SK-N-SH (cell line): ENCODE results near the gene ARHGAP6. TPM values are rescaled to one million over a fixed set of nuclear protein-coding genes. Genes with fewer than 3 reads are reported as not detected.

Experiments
- CTCF ChIA-PET: fragments of 300-600, 350-600 bp; formaldehyde crosslinking; extraction: SDS; loops from one replicate; lab custom pipeline; 2021; lab: Yijun Ruan, JAX
- POLR2A ChIA-PET: fragments of 350-600 bp; sonication (Branson Sonifier 250); formaldehyde crosslinking; extraction: SDS; loops from one replicate; lab custom pipeline; 2020; ENCODE audit warnings: antibody characterized with exemption, inconsistent platforms; lab: Yijun Ruan, JAX
- DNase-seq: peaks from one replicate; pipeline ENCODE4 v3.0.0; 2012
- H2AFZ ChIP-seq: fragments of 200-600 bp; sonication (generic); 2 replicates; pipeline ENCODE4 v1.8.1; 2016; ENCODE audit warnings: antibody characterized with exemption, mild to moderate bottlenecking, low read depth
- H3F3A ChIP-seq: fragments of 200-600 bp; sonication (generic); replicated peaks from 2 replicates; pipeline ENCODE3; 2016; ENCODE audit warnings: antibody characterized with exemption, mild to moderate bottlenecking; ENCODE audit not compliant: insufficient read depth
- H3K27ac ChIP-seq, 2 experiments: fragments of 200-500 bp in 1 of 2; fragments of 200-600 bp in 1 of 2; sonication (Bioruptor generic) in 1 of 2; sonication (generic), shearing (Covaris generic) in 1 of 2; 2 replicates each; pipeline versions ENCODE4 v1.5.1 to v1.6.1; 2014 to 2016; ENCODE audit warnings: low read depth in 2 of 2, inconsistent platforms in 1 of 2, low read length in 1 of 2, mild to moderate bottlenecking in 1 of 2, mixed read lengths in 1 of 2
- H3K27me3 ChIP-seq: fragments of 200-600 bp; sonication (generic), shearing (Covaris generic); 2 replicates; pipeline ENCODE4 v1.6.1; 2016; ENCODE audit warnings: mixed run types; ENCODE audit not compliant: insufficient read depth
- H3K36me3 ChIP-seq, 2 experiments: fragments of 200-500 bp in 1 of 2; fragments of 200-600 bp in 1 of 2; sonication (Bioruptor generic) in 1 of 2; sonication (generic) in 1 of 2; replicated peaks in 1 of 2; 2 replicates each; pipeline versions ENCODE3 to v1.5.1; 2014 to 2016; ENCODE audit warnings: low read length in 1 of 2, mild to moderate bottlenecking in 1 of 2; ENCODE audit not compliant: insufficient read depth in 2 of 2, control insufficient read depth in 1 of 2
- H3K4me1 ChIP-seq, 2 experiments: fragments of 200-500 bp in 1 of 2; fragments of 200-600 bp in 1 of 2; sonication (Bioruptor generic) in 1 of 2; sonication (generic), shearing (Covaris generic) in 1 of 2; 2 replicates each; pipeline versions ENCODE4 v1.5.1 to v1.6.1; 2014 to 2016; ENCODE audit warnings: low read depth in 1 of 2, low read length in 1 of 2, mixed run types in 1 of 2; ENCODE audit not compliant: insufficient read depth in 2 of 2, control insufficient read depth in 1 of 2
- H3K4me2 ChIP-seq: fragments of 200-600 bp; sonication (generic), shearing (Covaris generic); 2 replicates; pipeline ENCODE4 v1.6.1; 2017; ENCODE audit warnings: mixed run types
- H3K4me3 ChIP-seq, 2 experiments: fragments of 200-500 bp in 1 of 2; fragments of 200-600 bp in 1 of 2; sonication (Bioruptor generic) in 1 of 2; sonication (generic), shearing (Covaris generic) in 1 of 2; 2 replicates each; pipeline versions ENCODE4 v1.5.1 to v1.8.1; 2014 to 2016; ENCODE audit warnings: low read depth in 2 of 2, inconsistent platforms in 1 of 2, low read length in 1 of 2, mild to moderate bottlenecking in 1 of 2, mixed read lengths in 1 of 2, moderate library complexity in 1 of 2
- H3K79me2 ChIP-seq: fragments of 200-600 bp; sonication (generic); 2 replicates; pipeline ENCODE4 v1.8.1; 2017; ENCODE audit warnings: mild to moderate bottlenecking; ENCODE audit not compliant: insufficient read depth
- H3K9ac ChIP-seq: fragments of 200-600 bp; sonication (generic); 2 replicates; pipeline ENCODE4 v1.6.1; 2017; ENCODE audit warnings: mixed run types
- H3K9me2 ChIP-seq: fragments of 200-600 bp; sonication (generic); 2 replicates; pipeline ENCODE4 v1.6.1; 2017; ENCODE audit warnings: mixed run types
- H3K9me3 ChIP-seq: fragments of 200-600 bp; sonication (generic); 2 replicates; pipeline ENCODE4 v1.6.1; 2017; ENCODE audit warnings: mixed run types, mild to moderate bottlenecking, moderate library complexity
- H4K20me1 ChIP-seq: fragments of 200-600 bp; sonication (generic); 2 replicates; pipeline ENCODE4 v1.6.1; 2017; ENCODE audit warnings: mild to moderate bottlenecking, mixed run types; ENCODE audit not compliant: insufficient read depth
- EZH2phosphoT487 ChIP-seq: fragments of 200-600 bp; sonication (generic); IDR thresholded peaks from 2 replicates; pipeline ENCODE4 v1.6.1; 2017; ENCODE audit warnings: low read depth, mixed run types, mild to moderate bottlenecking, antibody characterized with exemption, moderate library complexity, borderline replicate concordance
- FOSL2 ChIP-seq: IDR thresholded peaks from 2 replicates; pipeline ENCODE4 v1.4.0; 2012; ENCODE audit warnings: low read depth, mild to moderate bottlenecking, moderate library complexity, borderline replicate concordance
- FOXJ3 ChIP-seq: sonication (generic); formaldehyde crosslinking; IDR thresholded peaks from 2 replicates; pipeline ENCODE4 v1.5.1; 2020; ENCODE audit warnings: mild to moderate bottlenecking, missing genetic modification reagents
- GABPA ChIP-seq: IDR thresholded peaks from 2 replicates; pipeline ENCODE4 v1.4.0; 2012; ENCODE audit warnings: low read depth, mild to moderate bottlenecking
- GATA2 ChIP-seq: sonication (generic); formaldehyde crosslinking; IDR thresholded peaks from 2 replicates; pipeline ENCODE4 v1.5.0; 2020; ENCODE audit warnings: mild to moderate bottlenecking, missing genetic modification reagents
- NRF1 ChIP-seq: IDR thresholded peaks from 2 replicates; pipeline ENCODE4 v1.6.1; 2012; ENCODE audit warnings: low read depth, mild to moderate bottlenecking, low read length
- POLR2AphosphoS5 ChIP-seq: IDR thresholded peaks from 2 replicates; pipeline ENCODE4 v1.6.1; 2012; ENCODE audit warnings: low read depth, low read length
- RCOR1 ChIP-seq: fragments of 150-350 bp; IDR thresholded peaks from 2 replicates; pipeline ENCODE4 v1.6.1; 2017; ENCODE audit warnings: antibody characterized with exemption, low read length
- SMC3 ChIP-seq: IDR thresholded peaks from 2 replicates; pipeline ENCODE4 v1.6.1; 2012; ENCODE audit warnings: low read depth, low read length, improper control_type of control experiment
- TAF1 ChIP-seq: IDR thresholded peaks from 2 replicates; pipeline ENCODE4 v1.6.1; 2012; ENCODE audit warnings: low read depth, mild to moderate bottlenecking, low read length, moderate library complexity, borderline replicate concordance
- YY1 ChIP-seq: IDR thresholded peaks from 2 replicates; pipeline ENCODE4 v1.4.0; 2012; ENCODE audit warnings: low read depth, mild to moderate bottlenecking
- WGBS: methylation state at CpG from one replicate; pipeline ENCODE4 v1.1.6; 2017; ENCODE audit warnings: low lambda C conversion rate; 5-methylcytosine and 5-hydroxymethylcytosine counted together
- polyA plus RNA-seq, 3 experiments: library from polyadenylated mRNA; depleted of rRNA; stranded (reverse); fragments of >200 nt; gene quantifications; 2 replicates each; pipeline ENCODE4 v1.2.3, GENCODE V29; 2012
- TF ChIP-seq, protein P1 (sequence below): IDR thresholded peaks from 2 replicates; pipeline ENCODE4 v1.4.0; 2012; ENCODE audit warnings: low read depth, borderline replicate concordance
- TF ChIP-seq, protein P2 (sequence below): fragments of 150-350 bp; IDR thresholded peaks from 2 replicates; pipeline ENCODE4 v1.6.1; 2016; ENCODE audit warnings: mild to moderate bottlenecking, low read depth, low read length
- TF ChIP-seq, protein P3 (sequence below): IDR thresholded peaks from 2 replicates; pipeline ENCODE4 v1.4.0; 2012; ENCODE audit warnings: low read depth
- TF ChIP-seq, protein P4 (sequence below): fragments of 200-600 bp; sonication (generic); IDR thresholded peaks from 2 replicates; pipeline ENCODE4 v1.6.1; 2017; ENCODE audit warnings: antibody characterized with exemption, mild to moderate bottlenecking, moderate library complexity

Gene ARHGAP6
- polyA plus RNA-seq, 1 of the 3 experiments (the other 2 are of a cell fraction), result 0.16 TPM

DNA sequence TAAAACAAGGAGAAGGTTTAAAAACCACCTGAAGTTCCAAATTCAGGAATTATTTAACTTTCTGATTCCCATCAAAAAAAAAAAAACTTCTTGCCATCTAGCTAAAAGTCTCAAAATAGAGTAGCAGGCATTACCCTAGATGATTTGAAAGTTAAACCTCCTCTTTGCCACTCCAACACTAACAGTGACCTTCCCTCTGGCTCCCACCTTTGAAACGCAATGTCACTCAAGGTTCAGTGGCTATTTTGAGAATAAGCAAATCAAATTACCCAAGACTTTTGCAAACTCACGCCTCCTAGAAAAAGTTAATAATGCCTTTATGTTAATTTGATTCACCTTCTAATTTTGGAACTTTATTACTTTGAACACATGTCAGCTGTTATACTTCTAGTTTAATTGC, 103.2 kb downstream of the ARHGAP6 start:
- Histone ChIP-seq H3K4me2 (no peak overlapping the region), H3K27ac (no peak overlapping the region), H3F3A (no peaks in the 10 kb centered on the region), H3K9me3 (no peaks in the 10 kb centered on the region), H3K4me3 (no peak overlapping the region), H3K4me1 (no peaks in the 10 kb centered on the region), H2AFZ (no peak overlapping the region), H3K27me3 (no peaks in the 10 kb centered on the region), H3K9me2 (no peaks in the 10 kb centered on the region), H3K36me3 (no peaks in the 10 kb centered on the region), H3K9ac (no peak overlapping the region), H3K79me2 (no peaks in the 10 kb centered on the region), H4K20me1 (no peaks in the 10 kb centered on the region)
- 28% methylated on average over 2 of the region's 2 CpGs for WGBS
- POLR2A ChIA-PET, result no interaction called here
- TF ChIP-seq YY1, result no peak
- no peak for TF ChIP-seq GABPA
- TF ChIP-seq, protein P1, sequence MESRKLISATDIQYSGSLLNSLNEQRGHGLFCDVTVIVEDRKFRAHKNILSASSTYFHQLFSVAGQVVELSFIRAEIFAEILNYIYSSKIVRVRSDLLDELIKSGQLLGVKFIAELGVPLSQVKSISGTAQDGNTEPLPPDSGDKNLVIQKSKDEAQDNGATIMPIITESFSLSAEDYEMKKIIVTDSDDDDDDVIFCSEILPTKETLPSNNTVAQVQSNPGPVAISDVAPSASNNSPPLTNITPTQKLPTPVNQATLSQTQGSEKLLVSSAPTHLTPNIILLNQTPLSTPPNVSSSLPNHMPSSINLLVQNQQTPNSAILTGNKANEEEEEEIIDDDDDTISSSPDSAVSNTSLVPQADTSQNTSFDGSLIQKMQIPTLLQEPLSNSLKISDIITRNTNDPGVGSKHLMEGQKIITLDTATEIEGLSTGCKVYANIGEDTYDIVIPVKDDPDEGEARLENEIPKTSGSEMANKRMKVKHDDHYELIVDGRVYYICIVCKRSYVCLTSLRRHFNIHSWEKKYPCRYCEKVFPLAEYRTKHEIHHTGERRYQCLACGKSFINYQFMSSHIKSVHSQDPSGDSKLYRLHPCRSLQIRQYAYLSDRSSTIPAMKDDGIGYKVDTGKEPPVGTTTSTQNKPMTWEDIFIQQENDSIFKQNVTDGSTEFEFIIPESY, result no peak
- TF ChIP-seq TAF1, result no peak
- TF ChIP-seq, protein P2, sequence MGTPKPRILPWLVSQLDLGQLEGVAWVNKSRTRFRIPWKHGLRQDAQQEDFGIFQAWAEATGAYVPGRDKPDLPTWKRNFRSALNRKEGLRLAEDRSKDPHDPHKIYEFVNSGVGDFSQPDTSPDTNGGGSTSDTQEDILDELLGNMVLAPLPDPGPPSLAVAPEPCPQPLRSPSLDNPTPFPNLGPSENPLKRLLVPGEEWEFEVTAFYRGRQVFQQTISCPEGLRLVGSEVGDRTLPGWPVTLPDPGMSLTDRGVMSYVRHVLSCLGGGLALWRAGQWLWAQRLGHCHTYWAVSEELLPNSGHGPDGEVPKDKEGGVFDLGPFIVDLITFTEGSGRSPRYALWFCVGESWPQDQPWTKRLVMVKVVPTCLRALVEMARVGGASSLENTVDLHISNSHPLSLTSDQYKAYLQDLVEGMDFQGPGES, result no peak
- no peak for TF ChIP-seq FOXJ3 (CRISPR knock-in tag)
- TF ChIP-seq, protein P3, sequence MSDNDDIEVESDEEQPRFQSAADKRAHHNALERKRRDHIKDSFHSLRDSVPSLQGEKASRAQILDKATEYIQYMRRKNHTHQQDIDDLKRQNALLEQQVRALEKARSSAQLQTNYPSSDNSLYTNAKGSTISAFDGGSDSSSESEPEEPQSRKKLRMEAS, result no peak
- TF ChIP-seq GATA2 (CRISPR knock-in tag), result no peak
- no peak for TF ChIP-seq FOSL2
- TF ChIP-seq RCOR1, result no peak
- TF ChIP-seq EZH2phosphoT487, result no peak
- no peak for TF ChIP-seq NRF1
- no peak for TF ChIP-seq POLR2AphosphoS5
- CTCF ChIA-PET, result no interaction called here
- DNase-seq, result no peak

DNA sequence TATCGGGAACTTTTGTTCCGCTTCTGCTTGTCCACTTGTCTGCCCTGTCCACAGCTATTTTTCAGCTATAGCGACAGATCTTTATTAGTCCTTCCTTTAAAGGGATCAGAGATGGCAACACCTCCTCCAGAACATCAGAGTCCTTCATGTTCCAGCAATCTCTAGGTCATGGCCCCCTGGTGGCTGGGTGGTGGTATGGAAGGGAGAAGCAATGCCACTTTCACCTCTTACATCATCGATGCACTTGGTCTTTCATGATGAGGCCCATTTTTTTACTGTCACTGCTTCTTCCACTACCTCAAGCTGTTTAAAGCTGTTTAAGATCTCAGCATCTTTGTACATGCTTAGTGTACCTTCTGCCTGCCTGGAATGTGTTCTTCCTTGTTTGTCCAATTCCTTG, 106.7 kb downstream of the ARHGAP6 start:
- H3K9me2 ChIP-seq, result no peaks in the 10 kb centered on the region
- H3K4me1 ChIP-seq, result no peaks in the 10 kb centered on the region
- CTCF ChIA-PET, result interaction anchor here (1.4 kb wide), 1 partner anchor 18 kb away, joined by 3 read pairs; no protein-coding TSS in a partner anchor

More for the DNA sequence above, 106.7 kb downstream of the ARHGAP6 start:
- no peaks in the 10 kb centered on the region for H3K79me2 ChIP-seq
- no peak for TF ChIP-seq NRF1
- peak; percentile 5; the same call in 1 of the 2 replicates for TF ChIP-seq SMC3
- TF ChIP-seq, protein P4, sequence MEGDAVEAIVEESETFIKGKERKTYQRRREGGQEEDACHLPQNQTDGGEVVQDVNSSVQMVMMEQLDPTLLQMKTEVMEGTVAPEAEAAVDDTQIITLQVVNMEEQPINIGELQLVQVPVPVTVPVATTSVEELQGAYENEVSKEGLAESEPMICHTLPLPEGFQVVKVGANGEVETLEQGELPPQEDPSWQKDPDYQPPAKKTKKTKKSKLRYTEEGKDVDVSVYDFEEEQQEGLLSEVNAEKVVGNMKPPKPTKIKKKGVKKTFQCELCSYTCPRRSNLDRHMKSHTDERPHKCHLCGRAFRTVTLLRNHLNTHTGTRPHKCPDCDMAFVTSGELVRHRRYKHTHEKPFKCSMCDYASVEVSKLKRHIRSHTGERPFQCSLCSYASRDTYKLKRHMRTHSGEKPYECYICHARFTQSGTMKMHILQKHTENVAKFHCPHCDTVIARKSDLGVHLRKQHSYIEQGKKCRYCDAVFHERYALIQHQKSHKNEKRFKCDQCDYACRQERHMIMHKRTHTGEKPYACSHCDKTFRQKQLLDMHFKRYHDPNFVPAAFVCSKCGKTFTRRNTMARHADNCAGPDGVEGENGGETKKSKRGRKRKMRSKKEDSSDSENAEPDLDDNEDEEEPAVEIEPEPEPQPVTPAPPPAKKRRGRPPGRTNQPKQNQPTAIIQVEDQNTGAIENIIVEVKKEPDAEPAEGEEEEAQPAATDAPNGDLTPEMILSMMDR, result peak; percentile 59
- no peak for TF ChIP-seq GATA2 (CRISPR knock-in tag)
- no peak overlapping the region for H3K27ac ChIP-seq
- H3K9ac ChIP-seq, result no peak overlapping the region
- no peaks in the 10 kb centered on the region for H3K9me3 ChIP-seq
- 65% methylated on average over 4 of the region's 4 CpGs for WGBS
- DNase-seq, result peak; percentile 44
- H3K36me3 ChIP-seq, result no peaks in the 10 kb centered on the region
- POLR2A ChIA-PET, result no interaction called here
- no peak overlapping the region for H3K4me3 ChIP-seq
- H4K20me1 ChIP-seq, result no peaks in the 10 kb centered on the region
- H3K4me2 ChIP-seq, result no peak overlapping the region
- H3F3A ChIP-seq, result no peaks in the 10 kb centered on the region
- no peaks in the 10 kb centered on the region for H3K27me3 ChIP-seq
- H2AFZ ChIP-seq, result no peak overlapping the region
